Upper lobe of left lung (tissue), 6 donors: ENCODE results near the gene SLC12A8. TPM values are rescaled to one million over a fixed set of nuclear protein-coding genes. Genes with fewer than 3 reads are reported as not detected.
"Not testable (repeated sequence)": the region's sequence is repeated elsewhere in the genome, so short reads cannot be mapped to it uniquely, and the experiment has no call there.

Source experiments
- ATAC-seq, 2 donors: fragments of 200-7000 bp; cut with Tn5 transposase; one replicate each; pipeline ENCODE4 v1.9.1; 2022; ENCODE audit warnings: mild to moderate bottlenecking in 2 of 2, moderate library complexity in 2 of 2; ENCODE audit not compliant: low FRiP score in 2 of 2
- DNase-seq, 2 donors: peaks; one replicate each; pipeline ENCODE4 v3.0.0-alpha.2; 2019 to 2020
- H3K27ac ChIP-seq, 4 donors: fragments of 200-600 bp; sonication (generic); one replicate each; pipeline ENCODE4 v1.5.1; 2016 to 2019
- H3K27me3 ChIP-seq, 4 donors: fragments of 200-600 bp; sonication (generic); one replicate each; pipeline ENCODE4 v1.5.1; 2017 to 2019
- H3K36me3 ChIP-seq, 4 donors: fragments of 200-600 bp; sonication (generic); one replicate each; pipeline ENCODE4 v1.5.1; 2016 to 2019
- H3K4me1 ChIP-seq, 4 donors: fragments of 200-600 bp; sonication (generic); one replicate each; pipeline ENCODE4 v1.5.1; 2018 to 2019
- H3K4me3 ChIP-seq, 4 donors: fragments of 200-600 bp; sonication (generic); one replicate each; pipeline ENCODE4 v1.5.1; 2017 to 2019; ENCODE audit warnings: mild to moderate bottlenecking in 2 of 4, moderate library complexity in 1 of 4
- H3K9me3 ChIP-seq, 4 donors: fragments of 200-600 bp; sonication (generic); one replicate each; pipeline ENCODE4 v1.5.1; 2018 to 2019
- CTCF ChIP-seq, 6 experiments: fragments of 450-650 bp in 4 of 6; fragments of 200-600 bp in 2 of 6; sonication (generic) in 2 of 6; IDR thresholded peaks; one replicate each; pipeline ENCODE4 v1.5.1; 2016 to 2019; ENCODE audit warnings: antibody characterized with exemption in 6 of 6
- EP300 ChIP-seq, 4 donors: sonication (generic); formaldehyde crosslinking; IDR thresholded peaks; one replicate each; pipeline ENCODE4 v1.5.1; 2017; ENCODE audit warnings: antibody characterized with exemption in 4 of 4, control low read depth in 2 of 4
- POLR2A ChIP-seq, 4 donors: fragments of 450-650 bp; IDR thresholded peaks; one replicate each; pipeline ENCODE4 v1.5.1; 2016 to 2017; ENCODE audit warnings: antibody characterized with exemption in 4 of 4, mild to moderate bottlenecking in 2 of 4
- POLR2AphosphoS5 ChIP-seq, 2 donors: sonication (generic); formaldehyde crosslinking; IDR thresholded peaks; one replicate each; pipeline ENCODE4 v1.5.1; 2017; ENCODE audit warnings: antibody characterized with exemption in 2 of 2
- WGBS, 2 donors: methylation state at CpG; one replicate each; pipeline ENCODE4 v1.1.5; 2017 to 2018; 5-methylcytosine and 5-hydroxymethylcytosine counted together
- total RNA-seq, 6 donors: library from RNA; depleted of rRNA in 4 of 6; stranded (reverse); fragments of >200 nt in 4 of 6; gene quantifications; one replicate each; pipeline versions ENCODE4 v1.1.0 to v1.2.1, GENCODE V29; 2016 to 2021
- donor health status: DM: no; HTN: no; CAD: no; lungs with moderate emphysema.
- donor health status: DM: no; HTN: yes; CAD: no; lungs with severe emphysema.

SLC12A8 gene
- total RNA-seq, 6 donors from 2014 or later = 6.7 to 34.6 (median 15.0) TPM

DNA sequence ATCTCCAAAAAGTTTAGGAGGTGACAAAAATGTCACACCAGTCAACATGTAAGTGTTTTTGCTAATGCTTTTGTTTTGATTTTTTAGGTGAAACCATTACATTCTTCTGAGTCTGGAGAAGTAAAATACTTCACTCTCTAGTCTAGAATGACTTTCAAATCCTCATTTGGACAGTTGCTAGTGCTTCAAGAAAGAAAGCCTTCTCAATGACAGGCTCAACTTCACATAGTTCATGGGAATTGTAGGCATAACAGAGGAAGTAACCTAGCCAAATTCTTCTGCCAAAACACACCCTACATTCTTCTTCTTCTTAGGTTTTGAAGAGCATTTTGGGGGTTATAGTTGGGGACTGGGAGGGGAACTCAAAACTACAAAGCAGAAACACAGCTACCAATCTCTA is 127.4 kb downstream of the SLC12A8 start:
- DNase-seq = no peak
- no peaks in the 10 kb centered on the region for H3K27me3 ChIP-seq
- no peaks in the 10 kb centered on the region for H3K9me3 ChIP-seq
- no peaks in the 10 kb centered on the region for H3K36me3 ChIP-seq
- H3K4me3 ChIP-seq = no peak overlapping the region
- peaks cover 0 to 5% (median 0%) of the 10 kb centered on the region in 4 donors for H3K4me1 ChIP-seq
- H3K27ac ChIP-seq = no peak overlapping the region
- TF ChIP-seq POLR2A (IDR thresholded peaks at IDR 0.05) = no peak
- TF ChIP-seq POLR2AphosphoS5 (IDR thresholded peaks at IDR 0.05) = no peak
- no peak for TF ChIP-seq EP300 (IDR thresholded peaks at IDR 0.05)
- no peak for TF ChIP-seq CTCF (IDR thresholded peaks at IDR 0.05)
- no peak for ATAC-seq

GRCh38 chr3:125083776-125084175 is 128.8 kb downstream of the SLC12A8 start:
- ATAC-seq = peak in 1 of 2 donors; percentile 37
- no peaks in the 10 kb centered on the region for H3K27me3 ChIP-seq
- H3K36me3 ChIP-seq = no peaks in the 10 kb centered on the region
- H3K27ac ChIP-seq = no peak overlapping the region
- peaks cover 0 to 5% (median 0%) of the 10 kb centered on the region in 4 donors for H3K4me1 ChIP-seq
- H3K4me3 ChIP-seq = no peak overlapping the region
- no peaks in the 10 kb centered on the region for H3K9me3 ChIP-seq
- no peak for TF ChIP-seq POLR2AphosphoS5 (IDR thresholded peaks at IDR 0.05)
- no peak for TF ChIP-seq CTCF (IDR thresholded peaks at IDR 0.05)
- no peak for TF ChIP-seq EP300 (IDR thresholded peaks at IDR 0.05)
- TF ChIP-seq POLR2A (IDR thresholded peaks at IDR 0.05) = no peak
- no peak for DNase-seq
- 83 to 85% methylated on average over 10 of the region's 10 CpGs for WGBS, 2 donors

DNA sequence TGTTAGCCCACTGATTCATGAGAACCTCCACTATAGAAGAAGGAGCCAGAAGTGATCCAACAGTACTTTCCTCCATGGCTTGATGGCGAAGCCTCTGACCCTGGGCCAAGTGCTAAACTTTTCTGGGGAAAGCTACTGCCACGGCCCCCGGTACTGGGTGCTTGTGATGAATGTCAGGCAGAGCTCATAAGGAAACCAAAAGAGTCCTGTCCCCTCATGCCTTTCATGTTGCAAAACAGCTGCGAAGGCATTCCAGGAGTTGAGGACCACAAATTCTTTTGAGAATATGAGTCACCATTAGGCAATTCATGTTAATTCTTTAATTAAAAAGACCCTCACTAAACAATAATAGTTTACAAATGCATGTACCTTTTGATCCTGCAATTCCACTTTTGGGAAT is 130.2 kb downstream of the SLC12A8 start:
- not testable (repeated sequence) for ATAC-seq

DNA sequence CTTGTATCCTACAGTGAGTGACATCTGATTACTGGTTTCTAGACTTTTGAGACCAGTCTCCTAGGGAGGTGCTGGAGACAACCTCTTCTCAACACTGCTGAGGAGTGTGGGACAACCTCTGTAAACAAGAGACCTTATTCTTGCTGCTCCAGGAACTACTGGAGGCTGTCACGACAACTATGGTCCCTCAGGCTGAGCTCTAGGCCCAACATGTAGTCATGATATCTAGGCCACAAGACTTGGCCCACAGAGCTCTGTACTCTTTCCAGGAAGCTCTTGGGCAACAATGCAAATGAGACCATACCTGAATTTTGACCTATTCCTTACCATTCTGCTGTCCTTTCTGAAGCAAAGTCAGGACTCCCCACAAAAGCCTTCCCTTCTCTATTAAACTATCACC is 132.5 kb downstream of the SLC12A8 start:
- Histone ChIP-seq H3K4me3 (no peak overlapping the region), H3K4me1 (no peaks in the 10 kb centered on the region), H3K9me3 (no peaks in the 10 kb centered on the region), H3K27me3 (no peaks in the 10 kb centered on the region), H3K27ac (no peak overlapping the region), H3K36me3 (no peaks in the 10 kb centered on the region)
- TF ChIP-seq EP300 (IDR thresholded peaks at IDR 0.05) = no peak
- no peak for TF ChIP-seq POLR2A (IDR thresholded peaks at IDR 0.05)
- TF ChIP-seq CTCF (IDR thresholded peaks at IDR 0.05) = no peak
- no peak for TF ChIP-seq POLR2AphosphoS5 (IDR thresholded peaks at IDR 0.05)
- ATAC-seq (no peak), DNase-seq (no peak)
- 100% methylated on average over 1 of the region's 1 CpG for WGBS, 2 donors

More for the DNA sequence above, 130.2 kb downstream of the SLC12A8 start:
- H3K9me3 ChIP-seq, H3K27me3 ChIP-seq, H3K36me3 ChIP-seq, DNase-seq, H3K27ac ChIP-seq, H3K4me1 ChIP-seq, H3K4me3 ChIP-seq: not testable (repeated sequence)
- 69 to 75% methylated on average over 4 of the region's 4 CpGs for WGBS, 2 donors

GRCh38 chr3:125079675-125080045 is 132.9 kb downstream of the SLC12A8 start:
- no peak overlapping the region for H3K27ac ChIP-seq
- no peaks in the 10 kb centered on the region for H3K4me1 ChIP-seq
- no peak for TF ChIP-seq POLR2AphosphoS5 (IDR thresholded peaks at IDR 0.05)
- TF ChIP-seq EP300 (IDR thresholded peaks at IDR 0.05) = no peak
- no peak for TF ChIP-seq CTCF (IDR thresholded peaks at IDR 0.05)
- no peak for TF ChIP-seq POLR2A (IDR thresholded peaks at IDR 0.05)
- 50 to 69% methylated on average over 1 of the region's 1 CpG for WGBS, 2 donors
- ATAC-seq = no peak
- no peaks in the 10 kb centered on the region for H3K27me3 ChIP-seq
- H3K4me3 ChIP-seq = no peak overlapping the region
- DNase-seq = no peak
- H3K36me3 ChIP-seq = no peaks in the 10 kb centered on the region
- no peaks in the 10 kb centered on the region for H3K9me3 ChIP-seq
